HG02943 (cell line): ENCODE measurements around the gene ATP10B.
A peak's percentile ranks its signal among the peaks of the same experiment; 100 is the strongest.
"Not testable (repeated sequence)": the region's sequence is repeated elsewhere in the genome, so short reads cannot be mapped to it uniquely, and the experiment has no call there.

Source experiments
- ATAC-seq: cut with Tn5 transposase; IDR thresholded peaks from one replicate; pipeline ENCODE4 v1.9.1; 2021; ENCODE audit warnings: mild to moderate bottlenecking, low read depth, moderate library complexity; ENCODE audit not compliant: unreplicated experiment

ATP10B gene

GRCh38 chr5:160852049-160852448, at the start of gene ATP10B:
ATP10B (minus strand) TSS chr5:160852211; CDS start chr5:160688074, 164,137 bp downstream.
- no peak for ATAC-seq

DNA sequence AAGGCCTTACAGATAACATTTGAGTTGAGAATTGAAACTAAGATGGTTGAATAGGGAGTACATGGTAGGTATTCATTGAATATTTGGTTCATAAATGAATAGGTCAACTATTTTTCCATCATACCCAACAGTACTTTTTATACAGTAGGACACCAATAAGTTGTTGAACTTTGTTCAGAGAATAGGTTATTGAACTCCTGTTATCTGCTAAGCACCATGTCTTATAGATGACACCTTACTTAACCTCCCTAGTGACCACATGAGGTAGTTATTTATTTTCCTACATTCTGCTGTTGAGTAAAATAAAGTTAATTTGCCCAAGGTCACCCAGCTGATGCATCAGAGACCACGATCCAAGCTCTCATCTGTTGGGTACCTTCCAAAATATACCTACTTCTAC, 49.6 kb upstream of the ATP10B start:
- no peak for ATAC-seq

- no peak for ATAC-seq
These were observed 47.7 kb upstream of the ATP10B start for GRCh38 chr5:160899735-160900134.

DNA sequence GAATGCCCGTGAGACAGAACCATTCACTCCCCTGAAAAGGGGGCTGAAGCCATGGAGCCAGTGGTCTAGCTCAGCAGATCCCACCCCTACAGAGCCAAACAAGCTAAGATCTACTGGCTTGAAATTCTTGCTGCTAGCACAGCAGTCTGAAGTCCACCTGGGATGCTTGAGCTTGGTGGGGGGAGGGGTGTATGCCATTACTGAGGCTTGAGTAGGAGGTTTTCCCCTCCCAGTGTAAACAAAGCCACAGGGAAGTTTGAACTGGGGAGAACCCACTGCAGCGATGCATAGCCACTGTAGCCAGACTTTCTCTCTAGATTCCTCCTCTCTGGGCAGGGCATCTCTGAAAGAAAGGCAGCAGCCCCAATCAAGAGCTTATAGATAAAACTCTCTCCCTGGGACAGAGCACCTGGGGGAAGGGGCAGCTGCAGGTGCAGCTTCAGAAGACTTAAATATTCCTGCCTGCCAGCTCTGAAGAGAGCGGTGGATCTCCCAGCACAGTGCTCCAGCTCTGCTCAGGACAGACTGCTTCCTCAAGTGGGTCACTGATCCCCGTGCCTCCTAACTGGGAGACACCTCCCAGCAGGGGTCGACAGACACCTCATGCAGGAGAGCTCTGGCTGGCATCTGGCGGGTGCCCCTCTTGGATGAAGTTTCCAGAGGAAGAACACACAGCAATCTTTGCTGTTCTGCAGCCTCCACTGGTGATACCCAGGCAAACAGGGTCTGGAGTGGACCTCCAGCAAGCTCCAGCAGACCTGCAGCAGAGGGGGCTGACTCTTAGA, 41.4 kb upstream of the ATP10B start:
- not testable (repeated sequence) for ATAC-seq

- no peak for ATAC-seq
These were observed 35.8 kb upstream of the ATP10B start for GRCh38 chr5:160887780-160888179.

DNA sequence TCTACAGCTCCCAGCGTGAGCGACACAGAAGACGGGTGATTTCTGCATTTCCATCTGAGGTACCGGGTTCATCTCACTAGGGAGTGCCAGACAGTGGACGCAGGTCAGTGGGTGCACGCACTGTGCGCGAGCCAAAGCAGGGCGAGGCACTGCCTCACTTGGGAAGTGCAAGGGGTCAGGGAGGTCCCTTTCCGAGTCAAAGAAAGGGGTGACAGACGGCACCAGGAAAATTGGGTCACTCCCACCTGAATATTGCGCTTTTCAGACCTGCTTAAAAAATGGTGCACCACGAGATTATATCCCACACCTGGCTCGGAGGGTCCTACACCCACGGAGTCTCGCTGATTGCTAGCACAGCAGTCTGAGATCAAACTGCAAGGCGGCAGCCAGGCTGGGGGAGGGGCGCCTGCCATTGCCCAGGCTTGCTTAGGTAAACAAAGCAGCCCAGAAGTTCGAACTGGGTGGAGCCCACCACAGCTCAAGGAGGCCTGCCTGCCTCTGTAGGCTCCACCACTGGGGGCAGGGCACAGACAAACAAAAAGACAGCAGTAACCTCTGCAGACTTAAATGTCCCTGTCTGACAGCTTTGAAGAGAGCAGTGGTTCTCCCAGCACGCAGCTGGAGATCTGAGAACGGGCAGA, 21.7 kb upstream of the ATP10B start:
- ATAC-seq = not testable (repeated sequence)

GRCh38 chr5:160869989-160870521, 18.0 kb upstream of the ATP10B start:
- no peak for ATAC-seq

GRCh38 chr5:160867976-160868375, 16.0 kb upstream of the ATP10B start:
- no peak for ATAC-seq

DNA sequence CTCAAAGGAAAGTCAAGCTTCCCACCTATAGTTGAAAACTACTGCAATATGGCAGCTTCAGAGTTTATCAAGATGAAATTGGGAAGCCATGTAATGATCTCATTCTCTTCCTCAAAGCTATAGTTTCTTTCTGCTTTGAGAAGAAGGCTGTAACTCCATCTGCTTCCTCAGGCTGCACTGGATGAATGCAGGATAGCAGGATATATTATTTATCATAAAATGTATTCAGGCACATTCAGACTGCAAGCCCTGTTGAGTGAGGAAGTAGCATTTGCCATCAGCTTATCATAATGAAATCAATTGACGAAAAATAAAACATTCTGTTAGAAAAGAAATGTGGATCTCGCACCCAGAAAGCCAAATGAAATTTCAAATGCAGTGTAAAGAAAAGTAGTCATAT, 560 bp downstream of the ATP10B start:
- no peak for ATAC-seq

- no peak for ATAC-seq
These were observed 1.6 kb downstream of the ATP10B start for GRCh38 chr5:160850421-160850820.

- ATAC-seq = no peak
These were observed 4.4 kb downstream of the ATP10B start for GRCh38 chr5:160847526-160848085.

- ATAC-seq = no peak
These were observed 5.4 kb downstream of the ATP10B start for GRCh38 chr5:160846642-160847041.

DNA sequence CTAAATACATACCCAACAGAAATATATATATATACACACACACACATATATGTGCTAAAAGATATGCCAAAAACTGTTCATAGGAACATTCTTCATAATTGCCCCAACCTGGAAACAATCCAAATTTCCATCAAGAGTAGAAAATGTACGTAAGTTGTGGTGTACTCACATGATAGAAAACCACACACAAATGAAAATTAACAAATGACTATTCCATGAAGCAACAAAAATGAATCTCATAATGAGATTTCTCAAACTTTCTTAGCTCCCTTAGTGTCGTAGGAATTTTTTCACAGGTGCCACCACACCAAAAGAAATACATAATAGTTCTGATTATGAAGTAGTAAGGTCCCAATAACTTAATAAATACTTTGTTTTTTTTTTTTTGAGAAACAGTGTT, 7.8 kb downstream of the ATP10B start:
- no peak for ATAC-seq

- peak; percentile 96 for ATAC-seq
These were observed 8.8 kb downstream of the ATP10B start for GRCh38 chr5:160843240-160843639.

- no peak for ATAC-seq
These were observed 14.0 kb downstream of the ATP10B start for GRCh38 chr5:160837749-160838593.

DNA sequence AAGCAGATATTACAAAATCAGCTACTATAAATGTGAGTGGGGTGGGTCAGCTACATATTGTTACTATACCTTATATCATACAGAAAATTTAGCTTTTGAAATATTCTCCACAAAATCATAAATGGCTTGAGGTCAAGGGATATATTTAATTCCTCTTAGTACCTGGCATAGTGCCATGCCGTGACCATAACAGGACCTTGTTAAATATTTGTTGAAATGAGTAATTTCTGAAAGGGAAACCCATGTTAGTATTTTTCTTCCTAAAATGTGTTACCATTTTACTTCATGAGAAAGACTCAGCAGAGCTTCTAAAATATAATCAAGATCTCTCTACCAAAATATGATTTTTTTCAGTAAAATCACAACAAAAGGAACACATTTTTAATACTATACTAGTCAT, 14.8 kb downstream of the ATP10B start:
- no peak for ATAC-seq

DNA sequence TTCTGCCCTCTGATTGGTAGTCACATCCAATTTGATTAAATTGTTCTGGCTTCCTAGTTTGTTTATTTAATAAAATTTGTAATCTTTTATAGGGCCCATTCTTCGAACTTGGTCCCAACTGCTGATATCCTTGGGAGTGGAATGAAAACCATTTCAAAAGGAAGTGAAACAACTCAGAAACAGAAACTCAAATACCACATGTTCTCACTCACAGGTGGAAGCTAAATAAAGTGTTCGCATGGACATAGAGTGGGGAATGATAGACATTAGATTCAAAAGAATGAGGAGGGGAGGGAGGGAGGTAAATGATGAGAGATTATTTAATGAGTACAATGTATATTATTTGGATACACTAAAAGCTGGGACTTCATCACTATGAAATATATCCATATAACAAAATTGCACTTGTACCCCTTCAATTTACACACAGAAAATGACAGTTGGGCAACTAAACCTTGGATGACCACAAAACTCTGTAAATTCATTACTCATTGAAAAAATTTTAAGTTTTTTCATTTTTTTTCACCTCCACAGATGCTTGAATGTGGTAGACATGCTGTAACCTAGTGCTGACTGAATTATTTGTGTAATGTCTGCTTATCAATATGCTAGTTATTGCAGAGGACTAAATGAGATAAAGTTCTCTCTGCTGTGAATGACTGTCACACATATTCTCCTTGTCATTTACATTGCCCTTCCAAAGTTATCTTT, 16.0 kb downstream of the ATP10B start:
- ATAC-seq = peak; percentile 75

DNA sequence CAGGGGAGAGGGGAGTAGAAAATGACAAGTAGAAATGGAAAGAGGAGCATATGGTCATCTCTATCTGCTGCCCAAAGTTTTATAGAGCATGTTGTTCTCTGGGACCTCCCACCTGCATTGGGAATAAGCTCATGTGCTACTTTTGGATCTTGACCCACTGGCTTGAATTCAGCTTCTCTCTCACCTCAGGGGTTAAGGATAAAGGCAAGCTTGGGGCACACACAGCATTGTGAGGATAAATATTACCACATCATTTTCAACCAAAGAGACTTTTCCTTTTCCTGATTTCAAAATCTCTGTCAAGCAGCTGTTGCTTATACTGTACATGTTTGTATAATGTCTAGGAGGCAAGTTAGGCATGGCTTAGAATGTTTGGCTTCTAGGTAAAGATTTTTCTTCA, 16.6 kb downstream of the ATP10B start:
- ATAC-seq = peak; percentile 22

GRCh38 chr5:160833806-160834205, 18.2 kb downstream of the ATP10B start:
- ATAC-seq = no peak

GRCh38 chr5:160831801-160832200, 20.2 kb downstream of the ATP10B start:
- no peak for ATAC-seq
